Liver (tissue), 3 donors: ENCODE measurements around the gene KSR1.

ENCODE experiments used
- RAD21 ChIP-seq, 2 donors: IDR thresholded peaks; 2 replicates each; pipeline ENCODE4 v1.6.1; 2016; ENCODE audit warnings: antibody characterized with exemption in 2 of 2, mild to moderate bottlenecking in 2 of 2
- SP1 ChIP-seq: IDR thresholded peaks from 2 replicates; pipeline ENCODE4 v1.6.1; 2018; ENCODE audit warnings: antibody characterized with exemption, mild to moderate bottlenecking
- YY1 ChIP-seq: IDR thresholded peaks from 2 replicates; pipeline ENCODE4 v1.6.1; 2016; ENCODE audit warnings: antibody characterized with exemption, mild to moderate bottlenecking
- TF ChIP-seq, protein P1 (sequence below): fragments of 150-350 bp; IDR thresholded peaks from 2 replicates; pipeline ENCODE4 v1.5.1; 2017; ENCODE audit warnings: improper control_type of control experiment, low read depth, low read length; ENCODE audit not compliant: missing input control
- TF ChIP-seq, protein P2 (sequence below): IDR thresholded peaks from 2 replicates; pipeline ENCODE4 v1.6.1; 2016; ENCODE audit warnings: antibody characterized with exemption
- TF ChIP-seq, protein P3 (sequence below): IDR thresholded peaks from 2 replicates; pipeline ENCODE4 v1.6.1; 2016; ENCODE audit warnings: antibody characterized with exemption, mild to moderate bottlenecking
- TF ChIP-seq, protein P4 (sequence below): IDR thresholded peaks from 2 replicates; pipeline ENCODE4 v1.6.1; 2016; ENCODE audit warnings: antibody characterized with exemption
- donor health status: healthy.
- donor health status: healthy.

DNA sequence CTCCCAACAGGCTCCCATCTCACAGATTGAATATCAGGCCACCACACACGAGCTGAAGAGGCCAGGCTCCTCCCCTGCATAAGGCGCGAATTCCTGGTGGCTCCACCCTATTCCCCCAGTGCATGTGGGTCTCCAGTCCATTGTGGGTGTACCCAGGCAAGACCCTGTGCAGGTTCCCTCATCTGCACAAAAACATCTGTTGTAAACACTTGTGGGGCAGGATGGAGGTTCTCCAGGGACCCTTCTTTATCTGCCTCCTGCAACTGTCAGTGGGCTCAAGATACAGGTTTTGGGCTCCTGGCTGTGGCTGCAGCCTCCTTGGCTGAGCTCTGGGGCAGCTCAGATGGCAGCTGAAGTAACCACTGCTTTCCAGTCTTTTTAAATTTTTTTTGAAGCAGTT lies 157.2 kb downstream of the KSR1 start:
- TF ChIP-seq, protein P1, sequence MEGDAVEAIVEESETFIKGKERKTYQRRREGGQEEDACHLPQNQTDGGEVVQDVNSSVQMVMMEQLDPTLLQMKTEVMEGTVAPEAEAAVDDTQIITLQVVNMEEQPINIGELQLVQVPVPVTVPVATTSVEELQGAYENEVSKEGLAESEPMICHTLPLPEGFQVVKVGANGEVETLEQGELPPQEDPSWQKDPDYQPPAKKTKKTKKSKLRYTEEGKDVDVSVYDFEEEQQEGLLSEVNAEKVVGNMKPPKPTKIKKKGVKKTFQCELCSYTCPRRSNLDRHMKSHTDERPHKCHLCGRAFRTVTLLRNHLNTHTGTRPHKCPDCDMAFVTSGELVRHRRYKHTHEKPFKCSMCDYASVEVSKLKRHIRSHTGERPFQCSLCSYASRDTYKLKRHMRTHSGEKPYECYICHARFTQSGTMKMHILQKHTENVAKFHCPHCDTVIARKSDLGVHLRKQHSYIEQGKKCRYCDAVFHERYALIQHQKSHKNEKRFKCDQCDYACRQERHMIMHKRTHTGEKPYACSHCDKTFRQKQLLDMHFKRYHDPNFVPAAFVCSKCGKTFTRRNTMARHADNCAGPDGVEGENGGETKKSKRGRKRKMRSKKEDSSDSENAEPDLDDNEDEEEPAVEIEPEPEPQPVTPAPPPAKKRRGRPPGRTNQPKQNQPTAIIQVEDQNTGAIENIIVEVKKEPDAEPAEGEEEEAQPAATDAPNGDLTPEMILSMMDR: no peak
- TF ChIP-seq RAD21 (IDR thresholded peaks at IDR 0.05) (no peak), SP1 (no peak), YY1 (no peak)
- TF ChIP-seq, protein P2, sequence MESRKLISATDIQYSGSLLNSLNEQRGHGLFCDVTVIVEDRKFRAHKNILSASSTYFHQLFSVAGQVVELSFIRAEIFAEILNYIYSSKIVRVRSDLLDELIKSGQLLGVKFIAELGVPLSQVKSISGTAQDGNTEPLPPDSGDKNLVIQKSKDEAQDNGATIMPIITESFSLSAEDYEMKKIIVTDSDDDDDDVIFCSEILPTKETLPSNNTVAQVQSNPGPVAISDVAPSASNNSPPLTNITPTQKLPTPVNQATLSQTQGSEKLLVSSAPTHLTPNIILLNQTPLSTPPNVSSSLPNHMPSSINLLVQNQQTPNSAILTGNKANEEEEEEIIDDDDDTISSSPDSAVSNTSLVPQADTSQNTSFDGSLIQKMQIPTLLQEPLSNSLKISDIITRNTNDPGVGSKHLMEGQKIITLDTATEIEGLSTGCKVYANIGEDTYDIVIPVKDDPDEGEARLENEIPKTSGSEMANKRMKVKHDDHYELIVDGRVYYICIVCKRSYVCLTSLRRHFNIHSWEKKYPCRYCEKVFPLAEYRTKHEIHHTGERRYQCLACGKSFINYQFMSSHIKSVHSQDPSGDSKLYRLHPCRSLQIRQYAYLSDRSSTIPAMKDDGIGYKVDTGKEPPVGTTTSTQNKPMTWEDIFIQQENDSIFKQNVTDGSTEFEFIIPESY: no peak
- TF ChIP-seq, protein P3, sequence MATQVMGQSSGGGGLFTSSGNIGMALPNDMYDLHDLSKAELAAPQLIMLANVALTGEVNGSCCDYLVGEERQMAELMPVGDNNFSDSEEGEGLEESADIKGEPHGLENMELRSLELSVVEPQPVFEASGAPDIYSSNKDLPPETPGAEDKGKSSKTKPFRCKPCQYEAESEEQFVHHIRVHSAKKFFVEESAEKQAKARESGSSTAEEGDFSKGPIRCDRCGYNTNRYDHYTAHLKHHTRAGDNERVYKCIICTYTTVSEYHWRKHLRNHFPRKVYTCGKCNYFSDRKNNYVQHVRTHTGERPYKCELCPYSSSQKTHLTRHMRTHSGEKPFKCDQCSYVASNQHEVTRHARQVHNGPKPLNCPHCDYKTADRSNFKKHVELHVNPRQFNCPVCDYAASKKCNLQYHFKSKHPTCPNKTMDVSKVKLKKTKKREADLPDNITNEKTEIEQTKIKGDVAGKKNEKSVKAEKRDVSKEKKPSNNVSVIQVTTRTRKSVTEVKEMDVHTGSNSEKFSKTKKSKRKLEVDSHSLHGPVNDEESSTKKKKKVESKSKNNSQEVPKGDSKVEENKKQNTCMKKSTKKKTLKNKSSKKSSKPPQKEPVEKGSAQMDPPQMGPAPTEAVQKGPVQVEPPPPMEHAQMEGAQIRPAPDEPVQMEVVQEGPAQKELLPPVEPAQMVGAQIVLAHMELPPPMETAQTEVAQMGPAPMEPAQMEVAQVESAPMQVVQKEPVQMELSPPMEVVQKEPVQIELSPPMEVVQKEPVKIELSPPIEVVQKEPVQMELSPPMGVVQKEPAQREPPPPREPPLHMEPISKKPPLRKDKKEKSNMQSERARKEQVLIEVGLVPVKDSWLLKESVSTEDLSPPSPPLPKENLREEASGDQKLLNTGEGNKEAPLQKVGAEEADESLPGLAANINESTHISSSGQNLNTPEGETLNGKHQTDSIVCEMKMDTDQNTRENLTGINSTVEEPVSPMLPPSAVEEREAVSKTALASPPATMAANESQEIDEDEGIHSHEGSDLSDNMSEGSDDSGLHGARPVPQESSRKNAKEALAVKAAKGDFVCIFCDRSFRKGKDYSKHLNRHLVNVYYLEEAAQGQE: no peak
- TF ChIP-seq, protein P4, sequence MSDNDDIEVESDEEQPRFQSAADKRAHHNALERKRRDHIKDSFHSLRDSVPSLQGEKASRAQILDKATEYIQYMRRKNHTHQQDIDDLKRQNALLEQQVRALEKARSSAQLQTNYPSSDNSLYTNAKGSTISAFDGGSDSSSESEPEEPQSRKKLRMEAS: no peak
